CD4-positive, alpha-beta T cell treated with Interleukin-17A for 1 hour (primary cell): ENCODE measurements around the gene SAMD9.
"Not testable (repeated sequence)": the region's sequence is repeated elsewhere in the genome, so short reads cannot be mapped to it uniquely, and the experiment has no call there.

ENCODE experiments used
- DNase-seq: peaks from one replicate; pipeline ENCODE4 v3.0.0-alpha.2; 2020

SAMD9 gene

GRCh38 chr7:93117852-93118530 lies at the start of gene SAMD9:
TSS of gene SAMD9 (minus strand) at chr7:93117979. CDS start at chr7:93106097, 11,882 bp downstream.
- peak; percentile 88 for DNase-seq

- peak; percentile 56 for DNase-seq
Observed at GRCh38 chr7:93165447-93165846, 47.7 kb upstream of the SAMD9 start.

- no peak for DNase-seq
Observed at GRCh38 chr7:93164766-93165165, 47.0 kb upstream of the SAMD9 start.

- no peak for DNase-seq
Observed at GRCh38 chr7:93161181-93161762, 43.5 kb upstream of the SAMD9 start.

GRCh38 chr7:93160410-93160809 lies 42.6 kb upstream of the SAMD9 start:
- DNase-seq, result no peak

- no peak for DNase-seq
Observed at GRCh38 chr7:93159490-93159889, 41.7 kb upstream of the SAMD9 start.

DNA sequence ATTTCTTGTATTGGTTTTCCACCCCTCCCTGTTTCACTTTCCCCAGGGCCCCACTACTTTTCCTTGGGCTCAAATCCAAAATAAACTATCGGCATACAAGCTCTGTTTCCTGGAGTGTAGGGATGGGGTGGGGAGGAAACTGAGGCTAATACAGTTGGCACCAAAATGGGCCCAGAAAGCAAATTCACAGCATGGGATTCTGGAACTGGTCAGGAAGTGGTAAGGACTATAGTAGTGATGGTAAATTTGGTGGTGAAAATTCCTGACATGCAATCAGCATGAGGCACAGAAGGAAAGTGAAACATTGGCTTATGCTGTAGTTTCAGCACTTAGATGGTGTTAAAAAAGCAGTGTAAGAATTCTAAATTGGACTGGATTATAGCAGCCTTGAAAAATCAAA lies 39.1 kb upstream of the SAMD9 start:
- DNase-seq, result no peak

GRCh38 chr7:93150200-93150835 lies 32.5 kb upstream of the SAMD9 start:
- DNase-seq, result no peak

DNA sequence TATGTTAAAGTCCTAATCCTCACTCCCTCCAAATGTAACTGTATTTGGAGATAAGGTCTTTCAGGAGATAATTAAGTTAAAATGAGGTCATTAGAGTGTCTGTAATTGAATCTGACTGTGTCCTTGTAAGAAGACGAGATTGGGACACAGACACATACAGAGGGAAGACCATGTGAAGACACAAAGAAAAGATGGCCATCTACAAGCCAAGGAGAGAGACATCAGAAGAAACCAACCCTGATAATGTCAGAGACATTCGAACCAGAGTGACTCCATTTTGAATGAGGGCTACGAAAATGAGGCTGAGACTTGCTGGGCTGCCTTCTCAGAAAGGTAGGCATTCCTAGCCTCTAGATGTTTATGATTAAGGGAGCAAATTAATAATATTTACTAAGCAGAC lies 30.9 kb upstream of the SAMD9 start:
- no peak for DNase-seq

DNA sequence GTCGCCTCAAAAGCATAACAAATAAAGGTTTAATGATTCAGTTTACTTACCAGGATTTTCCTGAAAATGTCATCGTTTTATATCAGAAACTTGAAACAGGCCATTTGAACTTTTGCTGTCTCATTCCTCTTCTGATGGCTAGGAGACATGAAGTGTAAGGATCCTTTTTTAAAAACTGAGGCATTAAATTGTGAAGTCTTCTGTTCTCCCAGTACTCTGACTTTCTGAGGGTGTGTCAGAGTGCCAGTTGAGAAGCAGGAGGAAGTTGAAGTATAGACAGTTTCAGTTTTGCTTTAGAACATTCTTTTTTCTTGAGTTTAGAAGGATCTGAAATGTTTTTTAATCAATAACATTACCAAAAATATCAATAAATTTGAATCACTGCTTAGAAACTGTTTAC lies 30.4 kb upstream of the SAMD9 start, which contains the start of gene SAMD9L:
Gene SAMD9L (minus strand): TSS at position 242 of the 400 bp plus-strand sequence. CDS start 12,414 bp downstream, outside the sequence.
- DNase-seq, result peak; percentile 42

- peak; percentile 59 for DNase-seq
Observed at GRCh38 chr7:93147363-93147762, 29.6 kb upstream of the SAMD9 start.

- no peak for DNase-seq
Observed at GRCh38 chr7:93146472-93147141, 28.8 kb upstream of the SAMD9 start.

GRCh38 chr7:93146036-93146435 lies 28.3 kb upstream of the SAMD9 start:
- no peak for DNase-seq

DNA sequence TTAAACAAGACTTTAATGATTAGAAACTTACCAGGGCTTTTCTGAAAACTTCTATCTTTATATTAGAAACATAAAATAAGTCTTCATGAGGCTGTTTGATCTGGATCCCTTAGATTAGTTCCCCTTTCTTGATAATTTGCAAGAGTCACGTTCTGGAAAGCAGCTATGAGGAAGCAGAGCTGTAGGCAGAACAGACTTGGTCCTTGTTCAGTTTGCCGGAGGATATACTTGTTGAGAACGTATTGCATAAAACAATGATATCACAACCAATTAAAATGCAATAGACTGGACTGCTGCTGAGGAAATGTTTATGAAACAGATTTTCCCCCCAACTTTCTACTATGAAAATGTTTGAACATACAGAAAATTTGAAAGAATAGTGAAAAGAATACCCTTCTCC lies 27.6 kb upstream of the SAMD9 start:
- DNase-seq, result no peak

GRCh38 chr7:93142127-93142526 lies 24.3 kb upstream of the SAMD9 start:
- DNase-seq, result no peak

GRCh38 chr7:93140582-93141191 lies 22.9 kb upstream of the SAMD9 start:
- no peak for DNase-seq

DNA sequence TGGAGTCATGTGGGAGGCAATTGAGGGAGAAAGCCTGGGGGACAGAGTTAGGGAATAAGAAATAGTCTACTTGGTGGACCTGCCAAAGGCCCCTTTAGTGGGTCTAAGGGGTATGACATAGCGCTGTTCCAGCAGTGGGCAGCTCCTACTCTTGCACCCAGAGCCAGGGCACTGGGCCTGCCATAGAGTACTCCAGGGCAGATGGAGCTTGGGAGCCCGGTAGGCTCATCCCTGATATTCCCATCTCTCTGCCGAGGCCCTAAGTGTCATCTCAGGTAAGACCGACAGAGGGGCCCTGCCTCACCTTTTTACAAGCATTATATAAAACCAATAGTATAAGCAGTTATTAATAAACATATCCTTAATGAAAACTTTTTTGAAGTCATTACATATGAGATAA lies 20.8 kb upstream of the SAMD9 start:
- no peak for DNase-seq

DNA sequence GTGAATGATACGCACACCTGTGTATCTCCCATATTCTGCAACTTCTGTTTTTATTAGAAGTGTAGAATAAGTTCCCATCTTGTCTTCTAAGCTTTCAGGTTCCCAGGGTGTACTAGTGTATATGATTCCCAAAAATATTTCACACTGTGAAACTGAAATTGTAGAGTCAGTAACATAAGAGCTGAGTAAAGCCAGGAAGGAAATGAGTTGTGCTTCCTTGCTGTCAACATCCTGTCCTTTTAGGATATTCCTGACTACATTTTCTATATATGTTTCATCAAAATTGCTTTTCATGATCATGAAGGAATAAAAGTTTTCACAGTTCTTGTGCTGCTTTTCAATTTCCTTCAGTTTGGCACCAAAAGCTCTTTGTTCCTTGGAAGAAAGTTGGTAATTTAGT lies 15.2 kb upstream of the SAMD9 start:
- no peak for DNase-seq

- DNase-seq, result no peak
Observed at GRCh38 chr7:93132216-93132615, 14.4 kb upstream of the SAMD9 start.

DNA sequence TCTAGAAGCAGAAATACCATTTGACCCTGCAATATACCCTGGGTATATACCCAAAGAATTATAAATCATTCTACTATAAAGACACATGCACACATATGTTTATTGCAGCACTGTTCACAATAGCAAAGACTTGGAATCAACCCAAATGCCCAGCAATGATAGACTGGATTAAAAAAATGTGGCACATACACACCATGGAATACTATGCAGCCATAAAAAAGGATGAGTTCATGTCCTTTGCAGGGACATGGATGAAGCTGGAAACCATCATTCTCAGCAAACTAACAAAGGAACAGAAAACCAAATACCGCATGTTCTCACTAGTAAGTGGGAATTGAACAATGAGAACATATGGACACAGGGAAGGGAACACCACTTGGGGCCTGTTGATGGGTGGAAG lies 9.2 kb upstream of the SAMD9 start:
- DNase-seq, result not testable (repeated sequence)

- not testable (repeated sequence) for DNase-seq
Observed at GRCh38 chr7:93123532-93123931, 5.8 kb upstream of the SAMD9 start.

DNA sequence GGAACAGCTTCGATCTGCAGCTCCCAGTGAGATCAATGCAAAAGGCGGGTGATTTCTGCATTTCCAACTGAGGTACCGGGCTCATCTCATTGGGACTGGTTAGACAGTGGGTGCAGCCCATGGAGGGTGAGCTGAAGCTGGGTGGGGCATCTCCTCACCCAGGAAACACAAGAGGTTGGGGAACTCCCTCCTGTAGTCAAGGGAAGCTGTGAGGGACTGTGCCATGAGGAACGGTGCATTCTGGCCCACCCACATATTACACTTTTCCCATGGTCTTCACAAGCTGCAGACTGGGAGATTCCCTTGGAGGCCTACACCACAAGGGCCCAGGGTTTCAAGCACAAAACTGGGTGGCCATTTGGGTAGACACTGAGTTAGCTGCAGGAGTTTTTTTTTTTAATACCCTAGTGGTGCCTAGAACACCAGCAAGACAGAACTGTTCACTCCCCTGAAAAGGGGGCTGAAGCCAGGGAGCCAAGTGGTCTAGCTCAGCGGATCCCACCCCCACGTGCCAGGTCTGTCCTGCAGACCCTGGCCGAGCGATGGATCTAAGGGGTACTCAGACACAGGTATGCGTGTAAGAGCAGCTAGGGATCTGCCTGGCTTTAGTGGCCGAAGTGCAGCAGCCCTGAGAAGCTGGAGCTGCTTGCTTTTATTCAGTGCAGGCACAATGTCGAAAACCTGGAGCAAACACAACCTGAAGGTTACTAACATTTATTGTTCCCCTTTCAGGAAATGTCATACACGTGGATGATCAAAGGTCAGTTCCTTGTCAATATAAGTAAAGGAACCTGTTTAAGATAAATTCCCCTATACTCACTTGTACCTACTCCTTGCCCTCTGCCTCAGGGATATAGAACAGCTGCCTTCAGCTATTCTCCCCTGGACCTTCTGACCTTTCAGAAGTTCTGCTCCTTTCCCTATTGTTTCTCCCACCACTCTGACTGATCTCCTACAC lies 3.1 kb upstream of the SAMD9 start:
- no peak for DNase-seq
